NK-92 (cell line): ENCODE measurements around the gene LRRN4.
"Not testable (repeated sequence)": the region's sequence is repeated elsewhere in the genome, so short reads cannot be mapped to it uniquely, and the experiment has no call there.

ENCODE experiments used
- DNase-seq: peaks from one replicate; lab custom pipeline; 2025; ENCODE audit not compliant: unreplicated experiment; lab: John Stamatoyannopoulos, UW

The LRRN4 gene

DNA sequence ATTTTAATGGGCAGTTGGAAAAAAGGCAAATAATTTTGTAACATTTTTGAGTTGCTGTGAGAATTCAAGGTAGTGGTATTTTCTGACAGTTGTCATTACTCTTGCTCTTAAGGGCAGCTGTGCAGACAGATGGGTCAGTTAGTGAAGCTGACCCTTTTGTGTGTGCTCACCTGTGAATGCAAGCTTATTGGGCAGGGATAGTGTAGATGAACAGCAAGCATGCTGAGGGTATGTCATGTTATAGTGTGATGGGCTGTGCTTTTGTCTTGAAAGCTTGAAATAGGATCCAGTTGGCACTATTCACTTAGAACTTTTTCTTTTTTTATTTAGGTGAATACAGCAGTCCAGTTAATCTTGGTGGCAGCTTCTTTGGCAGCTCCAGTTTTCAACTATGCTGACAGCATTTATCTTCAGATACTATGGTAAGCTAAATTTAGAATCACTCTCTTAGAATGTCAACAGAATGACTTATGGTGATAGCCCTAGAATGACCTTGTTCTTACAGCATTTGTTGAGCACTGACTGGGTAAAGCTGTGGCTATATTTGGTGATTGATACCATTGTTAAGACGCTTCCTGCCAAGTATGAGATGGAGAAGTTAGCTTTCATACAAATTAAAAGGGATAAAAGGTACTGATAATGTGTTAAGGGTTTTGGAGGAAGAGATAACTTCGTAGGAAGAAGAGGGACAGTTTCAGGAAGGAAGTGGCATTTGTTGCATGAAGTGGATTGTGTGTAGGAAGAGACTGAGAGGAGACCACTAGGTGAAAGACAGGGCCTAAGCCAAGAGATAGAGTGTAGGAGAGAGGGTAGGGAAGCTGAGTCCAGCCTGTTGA is 19.5 kb downstream of the LRRN4 start:
- no peak for DNase-seq

DNA sequence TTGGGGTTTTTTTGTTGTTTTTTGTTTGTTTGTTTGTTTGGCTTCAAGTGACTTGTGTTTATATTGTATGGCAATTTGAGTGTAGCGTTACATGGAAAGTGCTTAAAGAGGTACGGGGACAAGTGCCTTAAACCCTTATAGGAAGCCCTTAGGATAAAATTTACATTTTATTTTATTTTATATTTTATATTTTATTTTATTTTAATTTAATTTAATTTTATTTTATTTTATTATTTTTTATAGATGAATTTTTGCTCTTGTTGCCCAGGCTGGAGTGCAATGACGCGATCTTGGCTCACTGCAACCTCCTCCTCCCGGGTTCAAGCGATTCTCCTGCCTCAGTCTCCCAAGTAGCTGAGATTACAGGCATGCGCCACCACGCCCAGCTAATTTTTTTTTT is 21.0 kb downstream of the LRRN4 start:
- not testable (repeated sequence) for DNase-seq

DNA sequence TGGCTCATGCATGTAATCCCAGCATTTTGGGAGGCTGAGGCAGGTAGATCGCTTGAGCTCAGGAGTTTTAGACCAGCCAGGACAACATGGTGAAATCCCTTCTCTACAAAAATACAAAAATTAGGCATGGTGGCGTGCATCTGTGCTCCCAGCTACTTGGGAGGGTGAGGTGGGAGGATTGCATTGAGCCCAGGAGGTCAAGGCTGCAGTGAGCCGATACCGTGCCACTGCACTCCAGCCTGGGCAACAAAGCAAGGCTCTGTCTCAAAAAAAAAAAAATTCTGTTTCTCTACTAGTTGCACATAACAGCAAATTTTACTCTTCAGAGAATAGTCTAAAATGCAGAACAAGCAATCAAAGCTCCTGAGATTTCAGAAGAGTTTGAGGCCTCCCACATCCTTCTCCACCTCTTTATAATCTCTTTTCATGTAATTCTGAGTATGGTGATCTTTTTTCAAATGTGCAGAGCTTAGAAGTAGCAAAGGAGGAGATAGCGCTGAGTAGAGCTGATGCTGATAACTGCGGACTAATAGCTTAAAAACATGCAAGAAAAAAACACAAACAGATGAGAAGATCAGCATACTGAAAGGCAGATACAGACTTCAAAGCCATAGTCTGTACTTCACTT is 23.3 kb downstream of the LRRN4 start:
- no peak for DNase-seq

DNA sequence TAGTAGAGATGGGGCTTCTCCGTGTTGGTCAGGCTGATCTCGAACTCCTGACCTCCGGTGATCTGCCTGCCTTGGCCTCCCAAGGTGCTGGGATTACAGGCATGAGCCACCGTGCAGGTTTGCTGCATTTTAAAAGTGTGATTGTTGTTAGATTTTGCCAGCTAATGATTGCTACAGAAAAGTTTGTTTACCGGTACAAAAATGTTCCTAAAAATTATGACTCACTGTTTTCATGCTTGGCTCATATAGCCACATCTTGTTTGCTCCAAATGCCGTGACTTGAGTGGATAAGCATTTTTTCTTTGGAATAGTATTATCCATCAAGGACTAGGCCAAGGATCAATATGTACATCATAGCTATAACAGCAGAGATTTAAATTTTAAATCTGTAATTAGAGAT is 24.3 kb downstream of the LRRN4 start:
- DNase-seq: no peak

DNA sequence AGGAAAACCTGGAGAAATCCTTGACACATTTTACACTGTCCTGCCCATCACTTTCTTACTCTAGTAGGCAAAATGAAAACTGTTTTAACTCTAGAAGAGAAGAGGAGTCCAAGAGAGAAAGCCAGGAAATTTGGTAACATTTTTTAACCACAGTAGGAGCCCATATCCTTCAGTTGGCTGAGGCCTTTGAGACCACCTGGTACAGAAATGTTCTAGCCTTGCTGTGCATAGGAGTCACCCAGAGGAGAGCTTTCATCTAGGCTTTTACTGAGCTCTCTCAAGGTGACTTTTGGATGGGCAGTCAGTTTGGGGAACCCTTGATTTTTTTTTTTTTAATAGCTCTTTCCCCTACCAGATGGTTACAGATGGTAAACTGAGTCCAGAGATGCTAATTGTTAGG is 25.0 kb downstream of the LRRN4 start:
- no peak for DNase-seq

DNA sequence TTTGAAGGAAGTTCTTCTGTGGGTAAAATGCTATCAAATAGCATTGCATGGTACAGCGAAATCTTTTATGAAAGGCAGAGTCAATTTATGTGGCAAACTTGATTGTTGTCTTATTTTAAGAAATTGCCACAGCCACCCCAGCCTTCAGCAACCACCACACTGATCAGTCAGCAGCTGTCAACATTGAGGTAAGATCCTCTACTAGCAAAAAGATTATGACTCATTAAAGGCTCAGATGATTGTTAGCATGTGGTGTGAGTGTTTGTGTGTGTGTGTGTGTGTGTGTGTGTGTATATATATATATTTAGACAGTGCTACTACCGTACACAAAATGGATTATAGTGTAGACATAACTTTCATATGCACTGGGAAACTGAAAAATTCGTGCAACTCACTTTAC is 27.8 kb downstream of the LRRN4 start:
- no peak for DNase-seq

DNA sequence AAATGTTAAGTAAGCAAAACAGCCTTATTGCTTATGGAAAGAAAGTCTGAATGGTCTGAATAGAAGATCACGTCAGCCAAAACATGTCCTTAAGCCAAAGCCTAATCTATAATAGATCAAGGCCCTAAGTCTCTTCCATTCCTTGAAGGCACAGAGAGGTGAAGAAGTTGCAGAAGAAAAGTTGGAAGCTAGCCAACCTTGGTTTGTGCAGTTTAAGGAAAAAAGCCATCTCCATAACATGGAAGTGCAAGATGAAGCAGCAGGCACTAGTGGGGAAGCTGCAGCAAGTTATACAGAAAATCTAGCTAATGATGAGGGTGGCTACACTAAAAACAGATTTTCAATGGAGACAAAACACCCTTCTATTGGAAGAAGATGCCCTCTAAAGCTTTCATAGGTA is 29.1 kb downstream of the LRRN4 start:
- no peak for DNase-seq

DNA sequence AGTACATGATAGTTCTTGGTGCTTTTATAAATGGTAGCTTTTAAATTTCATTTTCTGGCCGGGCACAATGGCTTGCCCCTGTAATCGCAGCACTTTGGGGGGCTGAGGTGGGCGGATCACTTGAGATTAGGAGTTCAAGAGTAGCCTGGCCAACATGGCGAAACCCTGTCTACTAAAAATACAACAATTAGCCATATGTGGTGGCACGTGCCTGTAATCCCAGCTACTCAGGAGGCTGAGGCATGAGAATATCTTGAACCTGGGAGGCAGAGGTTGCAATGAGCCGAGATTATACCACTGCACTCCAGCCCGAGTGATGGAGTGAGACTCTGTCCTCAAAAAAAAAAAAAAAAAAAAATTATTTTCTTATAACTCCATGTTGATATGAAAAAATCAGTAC is 36.0 kb downstream of the LRRN4 start:
- no peak for DNase-seq

DNA sequence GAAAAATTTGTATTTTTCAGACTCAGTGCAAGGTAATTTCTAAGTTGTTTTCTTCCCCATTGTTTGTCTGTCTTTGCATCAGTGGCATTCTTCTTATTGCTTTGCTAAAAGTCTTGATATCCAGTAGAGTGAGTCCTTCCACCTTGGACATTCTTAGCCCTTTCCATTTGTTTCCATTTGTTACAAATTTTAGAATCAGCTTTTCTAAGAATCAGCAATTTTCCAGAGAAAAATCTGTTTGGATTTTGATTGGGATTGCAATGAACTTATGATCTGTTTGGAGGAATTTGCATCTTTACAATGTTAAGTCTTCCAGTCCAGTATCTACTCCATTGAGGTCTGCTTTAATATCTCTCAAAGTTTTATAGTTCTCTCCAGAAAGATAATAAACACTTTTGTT is 36.4 kb downstream of the LRRN4 start:
- no peak for DNase-seq

DNA sequence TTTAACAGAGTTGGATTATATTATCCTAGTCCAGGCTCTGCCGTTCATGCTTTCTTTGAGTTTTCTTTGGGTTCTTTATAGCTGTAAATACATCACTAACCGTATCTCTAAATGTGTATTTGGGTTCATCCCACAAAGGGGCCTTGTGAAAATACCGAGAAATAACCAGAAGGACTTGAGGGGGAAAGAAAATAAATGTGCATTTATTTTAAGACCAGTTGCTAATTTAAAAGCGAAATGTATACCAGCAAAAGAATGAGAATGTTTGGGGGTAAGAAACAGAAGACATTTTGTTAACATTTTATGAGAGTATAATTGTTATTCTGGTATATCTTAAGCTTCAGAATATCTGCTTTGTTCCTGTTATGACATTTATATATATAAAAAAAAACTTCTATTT is 38.9 kb downstream of the LRRN4 start:
- DNase-seq: no peak

DNA sequence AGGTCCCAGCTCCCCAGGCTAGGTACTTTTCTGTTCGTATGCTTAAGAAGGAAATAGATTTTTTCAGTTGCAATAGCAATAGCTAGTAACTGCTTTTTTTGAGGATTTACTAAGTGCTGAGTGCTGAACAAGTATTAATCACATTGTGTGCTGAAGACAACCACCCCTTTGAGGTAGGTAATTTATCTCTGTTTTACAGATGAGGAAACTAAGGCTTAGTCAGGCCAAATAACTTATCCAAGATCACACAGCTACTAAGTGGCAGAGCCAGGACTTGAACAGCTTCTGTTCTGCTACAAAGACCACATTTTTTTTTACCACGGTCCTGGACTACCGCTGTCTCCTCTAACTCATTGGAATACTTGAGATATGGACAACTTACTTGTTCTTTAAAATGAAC is 39.8 kb downstream of the LRRN4 start:
- DNase-seq: no peak

DNA sequence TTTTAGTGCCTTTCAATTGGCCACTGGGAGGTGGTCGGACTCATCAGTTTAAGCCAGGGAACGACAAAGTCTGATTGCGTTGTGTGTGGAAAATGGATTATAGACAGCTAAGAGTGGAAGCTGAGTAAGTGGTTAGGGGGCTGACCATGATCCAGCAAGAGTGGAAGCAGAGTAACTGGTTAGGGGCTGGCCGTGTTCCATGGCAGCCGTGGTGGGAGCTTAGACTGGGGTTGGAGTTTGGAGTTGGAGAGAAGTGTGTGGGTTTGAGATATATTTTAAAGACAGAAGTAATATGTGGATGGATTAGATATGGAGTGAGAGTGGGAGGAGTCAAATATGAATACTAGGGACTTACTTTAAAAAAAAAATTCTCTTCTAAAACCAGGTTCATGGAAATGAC is 41.7 kb downstream of the LRRN4 start:
- no peak for DNase-seq

DNA sequence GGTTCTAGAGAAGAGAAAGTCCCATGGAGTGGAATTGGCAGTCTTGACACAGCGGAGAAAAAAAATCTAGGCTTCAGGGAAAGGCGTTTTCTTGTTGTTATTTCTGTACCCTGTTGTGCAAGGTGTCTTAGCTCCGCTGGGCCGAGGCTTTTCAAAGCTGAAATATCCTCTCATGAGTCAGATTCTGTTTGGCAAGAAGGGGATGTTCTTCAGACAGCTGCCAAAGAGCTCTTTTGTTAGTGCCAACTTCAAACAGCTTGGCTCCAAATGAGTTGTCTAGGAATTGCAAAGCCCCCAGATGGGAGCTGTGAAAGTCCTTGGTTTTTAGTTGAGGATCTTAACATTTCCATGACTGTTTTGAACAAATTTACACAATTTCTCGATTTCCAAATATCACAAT is 45.6 kb downstream of the LRRN4 start:
- no peak for DNase-seq

DNA sequence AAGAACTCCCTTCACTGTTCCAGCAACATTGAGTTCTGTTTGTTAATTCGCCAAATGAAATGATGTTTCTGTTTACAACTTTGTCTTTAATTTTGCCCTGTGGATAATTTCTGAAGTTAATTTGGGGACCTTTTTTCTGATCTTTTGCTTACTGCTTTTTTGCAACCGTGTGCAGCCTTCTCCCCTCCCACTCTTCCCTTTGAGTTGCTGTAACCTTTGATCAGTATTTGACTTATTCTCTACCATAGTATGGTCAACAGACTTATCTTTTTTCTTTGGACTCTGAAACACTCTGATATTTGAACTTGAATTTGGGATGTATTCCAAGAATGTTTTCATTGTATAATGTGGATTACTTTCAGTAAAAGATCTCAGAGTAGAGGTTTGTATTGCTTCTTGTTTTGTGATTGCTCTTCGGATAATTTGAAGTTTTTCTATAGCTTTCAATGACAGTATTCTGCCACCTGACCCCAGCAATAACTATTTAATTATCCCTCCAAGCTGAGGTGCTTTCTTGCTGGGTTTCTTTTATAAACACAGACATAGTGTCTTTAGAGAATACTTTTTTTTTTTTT is 46.2 kb downstream of the LRRN4 start:
- no peak for DNase-seq

DNA sequence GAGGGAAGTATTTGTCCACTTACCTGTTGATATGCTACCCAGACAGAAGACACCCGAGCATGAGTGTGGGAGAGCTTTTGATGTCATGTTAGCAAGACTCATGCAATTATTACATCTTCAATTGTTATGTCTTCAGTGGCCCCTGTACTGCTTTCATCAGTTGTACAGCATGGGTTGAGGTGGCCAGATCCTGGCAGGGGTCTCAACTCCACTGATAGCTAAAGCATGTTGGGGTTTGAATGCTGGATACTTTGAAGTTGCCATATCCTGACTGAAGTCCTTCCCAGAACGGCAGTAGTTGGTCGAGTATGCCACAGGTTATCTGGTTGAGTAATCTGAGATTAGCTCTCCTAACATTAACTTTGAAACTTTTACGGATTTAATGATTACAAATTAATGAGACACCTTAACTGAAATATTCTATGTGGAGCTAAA is 46.7 kb downstream of the LRRN4 start:
- no peak for DNase-seq

DNA sequence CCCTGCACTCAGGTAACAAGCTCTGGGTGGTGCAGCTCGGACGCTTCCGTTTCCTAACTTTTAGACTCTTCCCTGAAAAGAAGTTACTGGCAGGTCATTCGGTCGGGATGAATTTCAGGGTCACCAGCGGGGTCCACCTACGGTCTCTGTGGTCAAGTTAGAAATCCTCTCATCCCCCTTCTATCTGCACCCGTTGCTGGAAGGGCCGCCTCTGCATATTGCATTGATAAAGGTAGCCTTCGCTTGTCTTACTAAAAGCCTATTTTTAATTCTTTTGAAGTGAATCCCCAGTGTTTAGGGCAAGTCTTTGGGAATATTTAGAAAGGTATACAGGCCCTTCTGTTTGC is 47.3 kb downstream of the LRRN4 start:
- DNase-seq: no peak

DNA sequence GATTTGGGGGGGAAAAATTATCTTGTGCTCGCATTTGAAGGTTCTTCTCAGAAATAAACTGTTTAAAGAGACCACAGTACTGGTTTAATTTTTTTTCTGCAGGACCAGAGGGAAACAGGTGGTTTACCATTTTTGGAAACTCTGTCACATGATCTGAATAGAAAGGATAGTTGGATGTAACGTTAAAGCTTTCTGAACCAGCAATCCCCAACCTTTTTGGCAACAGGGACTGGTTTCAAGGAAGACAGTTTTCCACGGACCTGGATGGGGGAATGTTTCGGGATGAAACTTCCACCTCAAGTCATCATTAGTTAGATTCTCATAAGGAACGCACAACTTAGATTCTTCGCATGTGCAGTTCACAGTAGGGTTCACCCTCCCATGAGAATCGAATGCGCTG is 53.0 kb downstream of the LRRN4 start:
- no peak for DNase-seq

DNA sequence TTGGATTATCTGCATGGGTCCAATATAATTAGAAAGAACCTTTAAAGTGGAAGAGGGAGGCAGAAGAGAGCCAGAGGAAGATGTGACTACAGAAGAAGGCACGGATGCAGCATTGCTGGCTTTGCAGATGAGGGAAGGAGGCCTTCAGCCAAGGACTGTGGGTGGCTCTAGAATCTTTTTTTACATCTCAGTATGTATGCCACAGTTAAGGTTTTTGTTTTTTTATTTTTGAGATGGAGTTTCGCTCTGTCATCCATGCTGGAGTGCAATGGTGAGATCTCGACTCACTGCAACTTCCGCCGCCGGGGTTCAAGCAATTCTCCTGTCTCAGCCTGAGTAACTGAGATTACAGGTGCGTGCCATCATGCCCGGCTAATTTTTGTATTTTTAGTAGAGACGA is 54.1 kb downstream of the LRRN4 start:
- DNase-seq: no peak

DNA sequence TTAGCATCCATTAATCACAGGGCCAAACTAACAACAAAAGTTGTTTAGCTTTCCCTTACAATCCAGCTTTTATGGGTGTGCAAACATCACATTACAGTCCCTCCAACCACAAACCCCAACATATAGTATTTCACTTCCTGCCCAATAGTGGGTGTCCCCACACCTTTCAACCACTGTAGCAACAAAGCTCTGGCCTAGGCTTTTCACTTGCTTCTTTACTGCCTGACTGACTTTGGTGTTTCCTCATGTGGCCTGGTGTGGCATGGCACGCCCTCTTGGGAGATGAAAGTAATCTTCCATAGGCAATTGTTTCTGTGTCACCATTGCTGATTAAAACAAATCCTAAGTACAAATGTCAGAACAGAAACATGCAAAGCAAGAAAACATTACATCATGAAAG is 57.1 kb downstream of the LRRN4 start:
- no peak for DNase-seq

DNA sequence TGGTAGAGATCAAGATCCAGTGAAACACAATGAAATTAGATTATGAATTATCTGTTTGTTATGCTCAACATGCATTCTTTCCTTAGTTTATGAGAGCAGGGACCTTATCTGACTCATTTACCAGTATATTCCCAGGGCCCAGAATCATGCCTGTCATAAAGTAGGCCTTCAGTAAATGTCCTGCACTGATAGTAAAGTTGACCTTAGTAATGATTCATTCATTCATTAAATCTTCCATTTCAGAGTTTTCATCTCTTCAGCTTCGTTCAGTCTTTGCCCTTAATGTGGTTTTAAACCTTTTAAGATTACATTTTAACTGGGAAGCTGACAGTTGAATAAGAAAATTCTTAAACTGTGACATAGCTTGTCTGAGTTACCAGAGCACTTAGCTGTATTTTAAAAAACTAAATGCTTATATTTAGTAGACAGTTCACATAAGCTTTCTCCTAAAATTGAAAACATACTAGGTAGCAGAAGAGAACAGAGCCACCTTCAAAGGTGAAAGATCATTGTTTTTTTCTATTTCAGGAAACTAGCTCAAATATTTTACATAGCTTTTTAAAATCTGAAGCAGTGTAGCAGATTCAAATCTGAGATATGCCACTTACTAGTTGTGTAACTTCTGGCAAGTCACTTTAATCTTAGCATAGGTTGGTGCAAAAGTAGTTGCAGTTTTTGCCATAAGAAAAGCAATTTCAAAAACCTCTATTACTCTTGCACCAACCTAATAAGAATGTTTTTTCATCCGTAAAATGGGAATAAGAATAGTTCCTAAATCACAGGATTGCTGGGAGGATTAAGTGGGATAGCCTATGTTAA is 62.0 kb downstream of the LRRN4 start:
- no peak for DNase-seq

DNA sequence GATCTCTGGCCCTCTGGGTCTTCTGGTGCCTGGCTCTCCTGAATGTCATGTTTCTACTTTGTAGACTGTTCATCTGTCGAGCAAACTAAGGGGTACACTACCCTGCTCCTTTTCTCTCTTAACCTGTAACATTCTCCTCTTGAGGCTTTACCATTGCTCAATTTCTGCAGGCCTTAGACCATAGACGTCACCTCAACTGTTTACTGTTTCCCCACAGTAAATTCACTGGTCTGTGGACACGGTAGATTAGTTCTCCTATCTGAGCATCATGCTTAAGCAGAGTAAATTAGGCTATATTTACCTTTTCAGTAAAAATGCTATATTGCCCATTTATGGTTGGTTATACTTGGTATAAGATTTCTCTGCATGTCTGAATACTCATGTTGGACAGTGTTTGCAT is 62.9 kb downstream of the LRRN4 start:
- DNase-seq: no peak
